ENCODE data around the gene ALPI. TPM values are rescaled to one million over a fixed set of nuclear protein-coding genes. Genes with fewer than 3 reads are reported as not detected.

ALPI gene
- total RNA-seq, 1 experiment from 2014 or later: not detected

- intact Hi-C loops (cut with micrococcal nuclease; ENCODE audit: unreplicated experiment): loop anchor here (2.0 kb wide), 1 partner anchor 75 kb away; no protein-coding TSS in a partner anchor
- POLR2A ChIA-PET: interaction anchor here (0.6 kb wide), 1 partner anchor 56 kb away, joined by 6 read pairs; no protein-coding TSS in a partner anchor
- H3K27ac ChIP-seq (ENCODE audit: low read length): no peak overlapping the region
- BruUV-seq (replicated peaks): no TSS peak
- DNase-seq (ENCODE audit: low read depth, low spot score) (no peak), ATAC-seq (no peak)
- H3K4me1 ChIP-seq (ENCODE audit: control insufficient read depth, insufficient read depth, low read length): no peaks in the 10 kb centered on the region
- TF ChIP-seq CTCF (IDR thresholded peaks at IDR 0.05): no peak
- no peak for TF ChIP-seq TCF7L2 (IDR thresholded peaks at IDR 0.05; ENCODE audit: low read depth, low read length)
- TF ChIP-seq SIN3A (IDR thresholded peaks at IDR 0.05; ENCODE audit: borderline replicate concordance, insufficient read depth, low read depth, low read length): no peak
- no peak for TF ChIP-seq POLR2AphosphoS5 (IDR thresholded peaks at IDR 0.05; ENCODE audit: low read depth, low read length)
- TF ChIP-seq, protein P1, sequence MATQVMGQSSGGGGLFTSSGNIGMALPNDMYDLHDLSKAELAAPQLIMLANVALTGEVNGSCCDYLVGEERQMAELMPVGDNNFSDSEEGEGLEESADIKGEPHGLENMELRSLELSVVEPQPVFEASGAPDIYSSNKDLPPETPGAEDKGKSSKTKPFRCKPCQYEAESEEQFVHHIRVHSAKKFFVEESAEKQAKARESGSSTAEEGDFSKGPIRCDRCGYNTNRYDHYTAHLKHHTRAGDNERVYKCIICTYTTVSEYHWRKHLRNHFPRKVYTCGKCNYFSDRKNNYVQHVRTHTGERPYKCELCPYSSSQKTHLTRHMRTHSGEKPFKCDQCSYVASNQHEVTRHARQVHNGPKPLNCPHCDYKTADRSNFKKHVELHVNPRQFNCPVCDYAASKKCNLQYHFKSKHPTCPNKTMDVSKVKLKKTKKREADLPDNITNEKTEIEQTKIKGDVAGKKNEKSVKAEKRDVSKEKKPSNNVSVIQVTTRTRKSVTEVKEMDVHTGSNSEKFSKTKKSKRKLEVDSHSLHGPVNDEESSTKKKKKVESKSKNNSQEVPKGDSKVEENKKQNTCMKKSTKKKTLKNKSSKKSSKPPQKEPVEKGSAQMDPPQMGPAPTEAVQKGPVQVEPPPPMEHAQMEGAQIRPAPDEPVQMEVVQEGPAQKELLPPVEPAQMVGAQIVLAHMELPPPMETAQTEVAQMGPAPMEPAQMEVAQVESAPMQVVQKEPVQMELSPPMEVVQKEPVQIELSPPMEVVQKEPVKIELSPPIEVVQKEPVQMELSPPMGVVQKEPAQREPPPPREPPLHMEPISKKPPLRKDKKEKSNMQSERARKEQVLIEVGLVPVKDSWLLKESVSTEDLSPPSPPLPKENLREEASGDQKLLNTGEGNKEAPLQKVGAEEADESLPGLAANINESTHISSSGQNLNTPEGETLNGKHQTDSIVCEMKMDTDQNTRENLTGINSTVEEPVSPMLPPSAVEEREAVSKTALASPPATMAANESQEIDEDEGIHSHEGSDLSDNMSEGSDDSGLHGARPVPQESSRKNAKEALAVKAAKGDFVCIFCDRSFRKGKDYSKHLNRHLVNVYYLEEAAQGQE (IDR thresholded peaks at IDR 0.05; ENCODE audit: insufficient read depth in 1 of 2, low read depth in 2 of 2, low read length in 1 of 2): no peak
- no peaks in the 10 kb centered on the region for H3K27me3 ChIP-seq (ENCODE audit: control insufficient read depth, insufficient read depth, low read length)
- H3K9me3 ChIP-seq (ENCODE audit: control insufficient read depth, insufficient read depth, low read depth, low read length): no peaks in the 10 kb centered on the region
- in situ Hi-C loops (cut with HindIII; ENCODE audit: low pct_unique_long_range_greater_than_20kb, low sequenced_read_pairs): no loop called here
- no peak overlapping the region for H3K4me3 ChIP-seq (ENCODE audit: low read depth in 2 of 2, low read length in 2 of 2)
- no peaks in the 10 kb centered on the region for H3K36me3 ChIP-seq (ENCODE audit: control insufficient read depth, insufficient read depth, low read length)
- CTCF ChIA-PET: interaction anchor here (0.7 to 2.0 kb wide), 2 partner anchors 75 to 572 kb away, joined by 3 to 7 read pairs; no protein-coding TSS in a partner anchor
Observed at GRCh38 chr2:232447638-232448303, 8.2 kb upstream of the ALPI start.

DNA sequence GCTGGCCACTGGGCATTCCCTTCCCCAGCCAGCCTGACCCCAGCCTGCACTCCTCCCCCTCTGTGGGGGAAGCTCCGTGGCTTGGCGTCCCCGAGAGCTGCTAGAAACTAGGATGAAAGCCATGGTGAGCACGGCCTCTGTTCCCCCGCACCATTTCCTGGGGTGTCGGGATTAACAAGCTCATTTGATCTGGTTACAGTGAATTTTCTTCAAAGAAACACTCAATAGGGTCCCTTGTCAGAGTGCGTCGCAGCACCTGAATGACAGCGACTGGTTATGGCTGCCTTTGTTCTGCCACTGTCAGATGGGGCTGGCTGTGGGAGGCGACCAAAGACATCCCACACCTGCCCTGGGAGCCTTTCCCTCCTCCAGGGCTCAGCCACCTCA lies 7.7 kb upstream of the ALPI start:
- no peaks in the 10 kb centered on the region for H3K27me3 ChIP-seq (ENCODE audit: control insufficient read depth, insufficient read depth, low read length)
- BruUV-seq (replicated peaks): no TSS peak
- no peaks in the 10 kb centered on the region for H3K36me3 ChIP-seq (ENCODE audit: control insufficient read depth, insufficient read depth, low read length)
- ATAC-seq (no peak), DNase-seq (ENCODE audit: low read depth, low spot score) (no peak)
- ChIA-PET CTCF (no interaction called here), POLR2A (no interaction called here)
- H3K4me3 ChIP-seq (ENCODE audit: low read depth in 2 of 2, low read length in 2 of 2): no peak overlapping the region
- TF ChIP-seq POLR2AphosphoS5 (IDR thresholded peaks at IDR 0.05; ENCODE audit: low read depth, low read length) (no peak), SIN3A (IDR thresholded peaks at IDR 0.05; ENCODE audit: borderline replicate concordance, insufficient read depth, low read depth, low read length) (no peak), CTCF (IDR thresholded peaks at IDR 0.05) (no peak), TCF7L2 (IDR thresholded peaks at IDR 0.05; ENCODE audit: low read depth, low read length) (no peak)
- TF ChIP-seq, protein P1 (IDR thresholded peaks at IDR 0.05; ENCODE audit: insufficient read depth in 1 of 2, low read depth in 2 of 2, low read length in 1 of 2): no peak
- intact Hi-C loops (cut with micrococcal nuclease; ENCODE audit: unreplicated experiment) (no loop called here), in situ Hi-C loops (cut with HindIII; ENCODE audit: low pct_unique_long_range_greater_than_20kb, low sequenced_read_pairs) (no loop called here)
- no peak overlapping the region for H3K27ac ChIP-seq (ENCODE audit: low read length)
- H3K9me3 ChIP-seq (ENCODE audit: control insufficient read depth, insufficient read depth, low read depth, low read length): no peaks in the 10 kb centered on the region
- no peaks in the 10 kb centered on the region for H3K4me1 ChIP-seq (ENCODE audit: control insufficient read depth, insufficient read depth, low read length)
